IMR-90 (cell line): ENCODE results near the gene TTC28. TPM values are rescaled to one million over a fixed set of nuclear protein-coding genes. Genes with fewer than 3 reads are reported as not detected.
"Not testable (repeated sequence)": the region's sequence is repeated elsewhere in the genome, so short reads cannot be mapped to it uniquely, and the experiment has no call there.

Experiments used
- ATAC-seq: fragments of 200-7000 bp; cut with Tn5 transposase; 2 replicates; pipeline ENCODE4 v1.9.1; 2020; ENCODE audit warnings: low read depth, mild to moderate bottlenecking, moderate library complexity
- BruUV-seq: library from RNA; stranded (reverse); fragments of 400-500 nt; replicated peaks from 2 replicates; lab custom pipeline; 2021; lab: Mats Ljungman, UMichigan
- CTCF ChIA-PET: fragments of 300-600 bp; formaldehyde crosslinking; extraction: SDS; loops from one replicate; lab custom pipeline; 2021; ENCODE audit warnings: antibody characterized with exemption; lab: Yijun Ruan, JAX
- POLR2A ChIA-PET: fragments of 300-600 bp; sonication (Branson Sonifier 250); formaldehyde crosslinking; loops from one replicate; lab custom pipeline; 2022; ENCODE audit warnings: antibody characterized with exemption; ENCODE audit not compliant: unreplicated experiment; lab: Charles Lee
- DNase-seq: peaks from one replicate; pipeline ENCODE4 v3.0.0; 2013
- H2AFZ ChIP-seq: replicated peaks from 2 replicates; pipeline ENCODE3; 2013; ENCODE audit warnings: low read length, mild to moderate bottlenecking; ENCODE audit not compliant: poor library complexity
- H2AK5ac ChIP-seq: 2 replicates; pipeline ENCODE4 v1.6.1; 2013; ENCODE audit warnings: low read depth, low read length, inconsistent platforms
- H2AK9ac ChIP-seq: replicated peaks from 2 replicates; pipeline ENCODE3; 2013; ENCODE audit warnings: mild to moderate bottlenecking, low read depth, low read length, moderate library complexity; ENCODE audit not compliant: poor library complexity
- H2BK120ac ChIP-seq: 2 replicates; pipeline ENCODE4 v1.6.1; 2013; ENCODE audit warnings: low read depth, low read length, inconsistent platforms
- H2BK15ac ChIP-seq: 3 replicates; pipeline ENCODE4 v1.6.1; 2013; ENCODE audit warnings: low read depth, low read length, inconsistent platforms
- H2BK20ac ChIP-seq: 2 replicates; pipeline ENCODE4 v1.6.1; 2013; ENCODE audit warnings: low read depth, mild to moderate bottlenecking, inconsistent platforms, low read length, moderate library complexity
- H2BK5ac ChIP-seq: 2 replicates; pipeline ENCODE4 v1.6.1; 2013; ENCODE audit warnings: mild to moderate bottlenecking, low read depth, low read length, inconsistent platforms; ENCODE audit not compliant: poor library complexity, severe bottlenecking
- H3K14ac ChIP-seq: replicated peaks from 2 replicates; pipeline ENCODE4 v1.6.1; 2013; ENCODE audit warnings: low read depth, low read length, inconsistent platforms
- H3K18ac ChIP-seq: 2 replicates; pipeline ENCODE4 v1.6.1; 2013; ENCODE audit warnings: low read depth, low read length, control low read depth
- H3K23ac ChIP-seq: 2 replicates; pipeline ENCODE4 v1.6.1; 2013; ENCODE audit warnings: low read depth, low read length, inconsistent platforms
- H3K27ac ChIP-seq: 2 replicates; pipeline ENCODE4 v1.5.1; 2013; ENCODE audit warnings: mild to moderate bottlenecking, control low read depth, low read length; ENCODE audit not compliant: insufficient read depth
- H3K27me3 ChIP-seq: 2 replicates; pipeline ENCODE4 v1.6.1; 2013; ENCODE audit warnings: low read length; ENCODE audit not compliant: control insufficient read depth, insufficient read depth
- H3K36me3 ChIP-seq: 2 replicates; pipeline ENCODE4 v1.6.1; 2013; ENCODE audit warnings: low read length, mixed read lengths; ENCODE audit not compliant: control insufficient read depth, insufficient read depth
- H3K4ac ChIP-seq: 2 replicates; pipeline ENCODE4 v1.6.1; 2013; ENCODE audit warnings: low read depth, low read length, inconsistent platforms
- H3K4me1 ChIP-seq: 2 replicates; pipeline ENCODE4 v1.6.1; 2013; ENCODE audit warnings: low read length, mixed read lengths; ENCODE audit not compliant: control insufficient read depth, insufficient read depth
- H3K4me2 ChIP-seq: 2 replicates; pipeline ENCODE4 v1.6.1; 2013; ENCODE audit warnings: low read depth, mild to moderate bottlenecking, control low read depth, low read length, moderate library complexity
- H3K4me3 ChIP-seq: 2 replicates; pipeline ENCODE4 v1.5.1; 2013; ENCODE audit warnings: low read depth, mild to moderate bottlenecking, control low read depth, low read length, moderate library complexity; ENCODE audit not compliant: insufficient read depth
- H3K56ac ChIP-seq: 2 replicates; pipeline ENCODE4 v1.6.1; 2013; ENCODE audit warnings: low read length, inconsistent platforms; ENCODE audit not compliant: insufficient read depth; ENCODE audit errors: extremely low read depth
- H3K79me1 ChIP-seq, 2 experiments: 2 replicates each; pipeline ENCODE4 v1.6.1; 2013; ENCODE audit warnings: low read length in 2 of 2, inconsistent platforms in 1 of 2, low read depth in 1 of 2
- H3K9ac ChIP-seq: 2 replicates; pipeline ENCODE4 v1.6.1; 2013; ENCODE audit warnings: low read depth, low read length, control low read depth
- H3K9me1 ChIP-seq: 2 replicates; pipeline ENCODE4 v1.6.1; 2013; ENCODE audit warnings: low read length, inconsistent platforms; ENCODE audit not compliant: insufficient read depth
- H3K9me3 ChIP-seq: 2 replicates; pipeline ENCODE4 v1.6.1; 2013; ENCODE audit warnings: low read length; ENCODE audit not compliant: control insufficient read depth, insufficient read depth
- H4K20me1 ChIP-seq: 2 replicates; pipeline ENCODE4 v1.6.1; 2013; ENCODE audit warnings: low read length, inconsistent platforms; ENCODE audit not compliant: insufficient read depth
- H4K5ac ChIP-seq: 2 replicates; pipeline ENCODE4 v1.6.1; 2013; ENCODE audit warnings: mild to moderate bottlenecking, low read depth, low read length, control low read depth
- H4K8ac ChIP-seq, 2 experiments: 2 replicates each; pipeline ENCODE4 v1.6.1; 2013; ENCODE audit warnings: low read depth in 2 of 2, low read length in 2 of 2, control low read depth in 1 of 2, inconsistent platforms in 1 of 2
- H4K91ac ChIP-seq: 2 replicates; pipeline ENCODE4 v1.6.1; 2013; ENCODE audit warnings: low read depth, low read length, inconsistent platforms; ENCODE audit not compliant: insufficient read depth
- CEBPB ChIP-seq: IDR thresholded peaks from 2 replicates; pipeline ENCODE4 v1.6.1; 2012; ENCODE audit warnings: low read depth, low read length, improper control_type of control experiment
- MXI1 ChIP-seq: IDR thresholded peaks from 2 replicates; pipeline ENCODE4 v1.6.1; 2012; ENCODE audit warnings: low read depth, mild to moderate bottlenecking, low read length, moderate library complexity, borderline replicate concordance
- WGBS, 2 experiments: methylation state at CpG; one replicate each; pipeline versions ENCODE4 v1.1.5 to v1.1.7; 2013; ENCODE audit warnings: missing lambda C conversion rate in 2 of 2; ENCODE audit not compliant: insufficient read length in 1 of 2; ENCODE audit errors: extremely low coverage in 2 of 2; 5-methylcytosine and 5-hydroxymethylcytosine counted together
- dilution Hi-C: fragments of 300-500 bp; cut with HindIII; formaldehyde crosslinking; loops from one replicate; pipeline ENCODE4 v1.14.3; 2018; ENCODE audit warnings: low sequenced_read_pairs; ENCODE audit not compliant: unreplicated experiment
- in situ Hi-C: fragments of 300-500 bp; cut with MboI; formaldehyde crosslinking; loops from 3 replicates; pipeline ENCODE4 v1.14.3; 2019; ENCODE audit warnings: low sequenced_read_pairs, inconsistent platforms, mixed read lengths
- intact Hi-C: fragments of 100-400 bp; cut with micrococcal nuclease; formaldehyde crosslinking; loops from 2 replicates; pipeline ENCODE4 v1.10.0; 2022
- polyA plus RNA-seq, 3 experiments: library from polyadenylated mRNA; depleted of rRNA; stranded (reverse); fragments of >200 nt; gene quantifications; 2 replicates each; pipeline ENCODE4 v1.2.3, GENCODE V29; 2012; ENCODE audit warnings: low replicate concordance in 1 of 3
- total RNA-seq: library from RNA; depleted of rRNA; stranded (reverse); fragments of >200 nt; gene quantifications from 2 replicates; pipeline ENCODE4 v1.2.3, GENCODE V29; 2012

TTC28 gene
- total and polyA plus RNA-seq, 2 of the 4 experiments (the other 2 are of a cell fraction), result 5.6 to 13.3 TPM

- DNase-seq (peak; percentile 8), ATAC-seq (no peak)
- Histone ChIP-seq H2AK9ac (no peak overlapping the region), H3K27ac (no peak overlapping the region), H3K4me1 (no peaks in the 10 kb centered on the region), H3K23ac (no peak overlapping the region), H3K9ac (no peak overlapping the region), H2BK120ac (no peak overlapping the region), H4K5ac (no peak overlapping the region), H4K8ac (no peak overlapping the region), H3K4me3 (no peak overlapping the region), H3K36me3 (no peaks in the 10 kb centered on the region), H3K4me2 (no peak overlapping the region), H3K9me1 (no peaks in the 10 kb centered on the region), H3K79me1 (peaks cover 0 to 9% of the 10 kb centered on the region in 2 experiments; a peak in 2 of 4 replicates), H3K18ac (no peak overlapping the region), H4K20me1 (no peaks in the 10 kb centered on the region), H2BK15ac (no peak overlapping the region), H3K27me3 (no peaks in the 10 kb centered on the region), H2AK5ac (no peak overlapping the region), H2BK5ac (no peak overlapping the region), H3K14ac (no peak overlapping the region), H3K56ac (no peak overlapping the region), H3K9me3 (no peaks in the 10 kb centered on the region), H2BK20ac (no peak overlapping the region), H4K91ac (no peak overlapping the region), H2AFZ (no peak overlapping the region), H3K4ac (no peak overlapping the region)
- ChIA-PET CTCF (no interaction called here), POLR2A (no interaction called here)
- in situ Hi-C loops (no loop called here), intact Hi-C loops (no loop called here), dilution Hi-C loops (no loop called here)
- TF ChIP-seq MXI1, result no peak
- TF ChIP-seq CEBPB, result peak; percentile 86
- BruUV-seq, result no TSS peak
Observed at GRCh38 chr22:28568099-28568498, 111.5 kb downstream of the TTC28 start.

GRCh38 chr22:28566920-28567499 lies 112.6 kb downstream of the TTC28 start:
- 92% methylated on average over 2 of the region's 12 CpGs; no CpG with 5 or more reads in 1 of the 2 experiments for WGBS, 2 experiments

More at GRCh38 chr22:28566920-28567499, 112.6 kb downstream of the TTC28 start:
- H3K56ac ChIP-seq, H2BK20ac ChIP-seq, H3K9me3 ChIP-seq, H3K4ac ChIP-seq, H3K36me3 ChIP-seq, in situ Hi-C loops, H3K79me1 ChIP-seq, ATAC-seq, CTCF ChIA-PET, H2BK15ac ChIP-seq, H3K4me1 ChIP-seq, DNase-seq, H3K9me1 ChIP-seq, dilution Hi-C loops, H4K20me1 ChIP-seq, H2AFZ ChIP-seq, POLR2A ChIA-PET, H3K27ac ChIP-seq, H2BK5ac ChIP-seq, H4K5ac ChIP-seq, H3K4me3 ChIP-seq, intact Hi-C loops, BruUV-seq, H2AK9ac ChIP-seq, H3K14ac ChIP-seq, H3K18ac ChIP-seq, H2BK120ac ChIP-seq, H3K4me2 ChIP-seq, H4K91ac ChIP-seq, H3K9ac ChIP-seq, H2AK5ac ChIP-seq, H4K8ac ChIP-seq, H3K23ac ChIP-seq, H3K27me3 ChIP-seq: not testable (repeated sequence)
